Measurements from ENCODE around the gene ARG2. TPM values are rescaled to one million over a fixed set of nuclear protein-coding genes. Genes with fewer than 3 reads are reported as not detected.
A peak's percentile ranks its signal among the peaks of the same experiment; 100 is the strongest.

The ARG2 gene
- total RNA-seq, 3 donors from 2014 or later, result 2.9 to 5.2 (median 4.4) TPM

DNA sequence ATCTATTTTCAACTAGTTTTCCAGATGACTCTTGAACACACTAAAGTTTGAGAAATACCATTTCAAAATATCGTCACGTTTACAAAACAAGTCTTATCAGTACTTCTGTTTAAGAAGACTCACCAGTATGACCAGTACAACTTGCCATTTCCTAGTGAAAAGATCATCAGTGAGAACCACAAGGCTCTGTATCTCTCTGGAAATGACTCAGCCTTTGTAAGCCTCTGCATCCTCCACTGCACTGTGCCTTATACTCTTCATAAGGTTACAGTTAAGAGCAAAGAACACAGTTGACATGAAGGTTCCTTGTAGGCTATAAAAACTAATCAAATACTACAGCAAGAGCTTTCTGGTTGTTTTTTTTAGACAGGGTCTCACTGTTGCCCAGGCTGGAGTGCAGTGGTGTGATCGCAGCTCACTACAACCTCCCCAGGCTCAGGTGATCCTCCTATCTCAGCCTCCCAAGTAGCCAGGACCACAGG is 60.4 kb downstream of the ARG2 start:
- DNase-seq (ENCODE audit: low spot score in 2 of 2), result no peak
- intact Hi-C loops (cut with DNase I; ENCODE audit: low total_unique reads), result no loop called here
- H3K36me3 ChIP-seq, result no peaks in the 10 kb centered on the region
- H3K4me1 ChIP-seq, result no peaks in the 10 kb centered on the region
- no peak overlapping the region for H3K4me3 ChIP-seq
- no peak overlapping the region for H3K27ac ChIP-seq
- no peaks in the 10 kb centered on the region for H3K27me3 ChIP-seq
- TF ChIP-seq POLR2A (IDR thresholded peaks at IDR 0.05), result no peak
- no peak for TF ChIP-seq POLR2AphosphoS5 (IDR thresholded peaks at IDR 0.05)
- TF ChIP-seq, protein P1, sequence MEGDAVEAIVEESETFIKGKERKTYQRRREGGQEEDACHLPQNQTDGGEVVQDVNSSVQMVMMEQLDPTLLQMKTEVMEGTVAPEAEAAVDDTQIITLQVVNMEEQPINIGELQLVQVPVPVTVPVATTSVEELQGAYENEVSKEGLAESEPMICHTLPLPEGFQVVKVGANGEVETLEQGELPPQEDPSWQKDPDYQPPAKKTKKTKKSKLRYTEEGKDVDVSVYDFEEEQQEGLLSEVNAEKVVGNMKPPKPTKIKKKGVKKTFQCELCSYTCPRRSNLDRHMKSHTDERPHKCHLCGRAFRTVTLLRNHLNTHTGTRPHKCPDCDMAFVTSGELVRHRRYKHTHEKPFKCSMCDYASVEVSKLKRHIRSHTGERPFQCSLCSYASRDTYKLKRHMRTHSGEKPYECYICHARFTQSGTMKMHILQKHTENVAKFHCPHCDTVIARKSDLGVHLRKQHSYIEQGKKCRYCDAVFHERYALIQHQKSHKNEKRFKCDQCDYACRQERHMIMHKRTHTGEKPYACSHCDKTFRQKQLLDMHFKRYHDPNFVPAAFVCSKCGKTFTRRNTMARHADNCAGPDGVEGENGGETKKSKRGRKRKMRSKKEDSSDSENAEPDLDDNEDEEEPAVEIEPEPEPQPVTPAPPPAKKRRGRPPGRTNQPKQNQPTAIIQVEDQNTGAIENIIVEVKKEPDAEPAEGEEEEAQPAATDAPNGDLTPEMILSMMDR (IDR thresholded peaks at IDR 0.05), result no peak
- H3K9me3 ChIP-seq, result no peaks in the 10 kb centered on the region

DNA sequence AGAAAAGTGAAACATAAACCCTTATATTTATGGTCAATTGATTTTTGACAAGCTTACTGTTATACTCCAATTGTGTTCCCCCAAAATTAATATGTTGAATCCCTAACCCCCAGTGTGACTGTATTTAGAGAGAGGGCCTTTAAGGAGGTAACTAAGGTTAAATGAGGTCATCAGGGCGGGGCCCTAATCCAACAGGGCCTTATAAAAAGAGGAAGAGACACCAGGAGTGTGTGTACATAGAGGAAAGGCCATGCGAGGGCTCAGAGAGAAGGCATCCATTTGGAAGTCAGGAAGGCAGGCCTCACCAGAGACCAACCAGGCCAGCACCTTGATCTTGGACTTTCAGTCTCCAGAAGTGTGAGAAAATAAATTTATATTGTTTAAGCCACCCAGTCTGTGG is 61.2 kb downstream of the ARG2 start:
- Histone ChIP-seq H3K4me3 (no peak overlapping the region), H3K9me3 (no peaks in the 10 kb centered on the region), H3K27me3 (no peaks in the 10 kb centered on the region), H3K4me1 (no peaks in the 10 kb centered on the region), H3K27ac (no peak overlapping the region), H3K36me3 (no peaks in the 10 kb centered on the region)
- DNase-seq (ENCODE audit: low spot score in 2 of 2), result no peak
- intact Hi-C loops (cut with DNase I; ENCODE audit: low total_unique reads), result no loop called here
- TF ChIP-seq POLR2AphosphoS5 (IDR thresholded peaks at IDR 0.05) (no peak), POLR2A (IDR thresholded peaks at IDR 0.05) (no peak)
- TF ChIP-seq, protein P1 (IDR thresholded peaks at IDR 0.05), result no peak

DNA sequence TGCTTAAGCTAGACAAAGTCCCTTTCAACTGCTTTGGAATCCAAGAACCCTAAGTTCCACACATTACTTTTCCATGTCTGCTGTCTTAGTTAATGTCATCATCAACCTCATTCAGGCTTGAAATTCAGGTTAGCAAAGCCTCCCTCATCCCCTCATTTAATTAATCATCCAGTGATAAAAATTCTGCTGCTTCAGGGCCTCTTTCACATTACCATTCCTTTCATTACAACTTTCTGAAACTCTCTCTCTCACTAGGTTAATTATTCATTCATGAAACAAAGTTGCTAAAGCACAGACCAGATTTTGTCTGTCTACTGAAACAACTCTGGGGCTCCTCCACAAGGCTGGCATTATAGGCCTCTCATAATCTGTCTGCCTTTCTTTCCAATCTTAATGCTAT is 64.1 kb downstream of the ARG2 start:
- no peak for DNase-seq (ENCODE audit: low spot score in 2 of 2)
- no peaks in the 10 kb centered on the region for H3K36me3 ChIP-seq
- intact Hi-C loops (cut with DNase I; ENCODE audit: low total_unique reads), result no loop called here

DNA sequence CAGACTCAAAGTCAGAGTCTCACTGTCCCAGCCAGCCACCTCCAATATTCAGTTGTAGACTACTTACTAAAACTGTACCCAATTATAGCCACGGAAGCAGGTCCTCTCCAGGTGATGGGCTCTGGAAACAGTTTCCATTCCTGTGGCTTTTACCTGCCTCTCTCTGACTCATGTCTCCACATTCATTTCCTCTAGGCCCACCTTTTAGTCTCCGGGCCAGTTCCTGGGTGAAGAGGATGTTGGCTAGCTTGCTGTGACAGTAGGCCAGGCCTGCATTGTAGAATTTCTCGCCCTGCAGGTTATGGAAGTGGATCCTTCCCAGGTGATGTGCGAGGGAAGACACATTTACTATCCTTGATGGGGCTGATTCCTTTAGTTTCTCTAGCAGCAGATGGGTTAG is 70.3 kb downstream of the ARG2 start:
- H3K36me3 ChIP-seq, result no peaks in the 10 kb centered on the region

More for the DNA sequence above, 64.1 kb downstream of the ARG2 start:
- no peaks in the 10 kb centered on the region for H3K27me3 ChIP-seq
- TF ChIP-seq, protein P1 (IDR thresholded peaks at IDR 0.05), result no peak
- TF ChIP-seq POLR2AphosphoS5 (IDR thresholded peaks at IDR 0.05), result no peak
- TF ChIP-seq POLR2A (IDR thresholded peaks at IDR 0.05), result no peak
- no peak overlapping the region for H3K27ac ChIP-seq
- H3K4me3 ChIP-seq, result no peak overlapping the region
- H3K4me1 ChIP-seq, result no peaks in the 10 kb centered on the region
- H3K9me3 ChIP-seq, result no peaks in the 10 kb centered on the region

DNA sequence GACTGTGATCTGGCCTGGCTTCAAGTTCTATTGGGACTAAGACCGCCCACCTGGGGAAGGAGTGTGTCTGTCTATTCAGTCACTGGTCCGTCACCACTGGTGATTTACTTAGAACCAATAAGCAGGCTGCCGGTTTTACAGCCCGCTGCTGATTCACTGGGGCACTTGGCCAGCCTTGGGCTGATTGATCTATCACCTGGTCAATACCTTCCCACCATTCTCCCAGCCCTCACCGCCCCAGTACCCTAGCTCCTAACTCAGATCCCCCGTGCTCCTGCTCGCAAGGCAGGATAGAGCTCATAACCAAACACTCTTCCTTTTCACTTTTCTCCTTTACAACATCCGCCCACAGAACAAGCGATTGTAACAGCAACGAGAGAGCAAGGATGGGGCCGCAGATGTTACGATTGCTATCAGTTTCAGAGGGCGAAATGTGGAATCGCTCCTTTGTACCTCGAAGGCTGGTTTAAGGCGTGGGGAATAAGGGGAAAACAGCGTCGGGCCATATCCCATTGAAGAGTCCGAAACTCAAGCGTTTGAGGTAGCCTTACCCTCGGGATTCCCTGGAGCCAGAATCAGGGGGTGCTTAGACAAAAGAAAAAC is 75.2 kb downstream of the ARG2 start:
- TF ChIP-seq POLR2AphosphoS5 (IDR thresholded peaks at IDR 0.05), result peak in 2 of 3 donors; percentile 9 to 41
- TF ChIP-seq, protein P1 (IDR thresholded peaks at IDR 0.05), result no peak
- H3K27ac ChIP-seq, result peak overlapping the region; percentile 83 to 86
- no peaks in the 10 kb centered on the region for H3K9me3 ChIP-seq
- no peaks in the 10 kb centered on the region for H3K27me3 ChIP-seq
- no peaks in the 10 kb centered on the region for H3K36me3 ChIP-seq
- intact Hi-C loops (cut with DNase I; ENCODE audit: low total_unique reads), result no loop called here
- peak; percentile 61 to 65 for DNase-seq (ENCODE audit: low spot score in 2 of 2)
- H3K4me1 ChIP-seq, result no peaks in the 10 kb centered on the region
- peak overlapping the region; percentile 73 to 90 (median 86) for H3K4me3 ChIP-seq

More for the DNA sequence above, 70.3 kb downstream of the ARG2 start:
- Histone ChIP-seq H3K4me3 (no peak overlapping the region), H3K27me3 (no peaks in the 10 kb centered on the region), H3K4me1 (no peaks in the 10 kb centered on the region), H3K27ac (no peak overlapping the region), H3K9me3 (no peaks in the 10 kb centered on the region)
- DNase-seq (ENCODE audit: low spot score in 2 of 2), result no peak
- TF ChIP-seq POLR2A (IDR thresholded peaks at IDR 0.05), result no peak
- no peak for TF ChIP-seq POLR2AphosphoS5 (IDR thresholded peaks at IDR 0.05)
- TF ChIP-seq, protein P1 (IDR thresholded peaks at IDR 0.05), result no peak
- intact Hi-C loops (cut with DNase I; ENCODE audit: low total_unique reads), result no loop called here
